Caki2 (cell line): ENCODE measurements around the gene RTF2. TPM values are rescaled to one million over a fixed set of nuclear protein-coding genes. Genes with fewer than 3 reads are reported as not detected.

Source experiments
- DNase-seq: peaks from one replicate; pipeline ENCODE4 v3.0.0-alpha.2; 2015; ENCODE audit warnings: low read depth
- in situ Hi-C: cut with HindIII; loops from 2 replicates; pipeline ENCODE4 v1.10.0; 2016; ENCODE audit warnings: low sequenced_read_pairs, low pct_unique_long_range_greater_than_20kb, mixed read lengths
- total RNA-seq: library from RNA; depleted of rRNA; stranded (reverse); fragments of >200 nt; shearing (Covaris generic); gene quantifications from 2 replicates; pipeline ENCODE4 v1.2.3, GENCODE V29; 2014; ENCODE audit warnings: low replicate concordance; rRNA removed

Gene RTF2
- 127 and 151 TPM in 2 replicates for total RNA-seq

- in situ Hi-C loops = no loop called here
- DNase-seq = peak; percentile 92
Observed at GRCh38 chr20:56468316-56469076, at the start of gene RTF2. RTF2 (plus strand) TSS chr20:56468627; CDS start chr20:56468698, 71 bp downstream.

- DNase-seq = no peak
- in situ Hi-C loops = no loop called here
Observed at GRCh38 chr20:56420028-56420427, 48.4 kb upstream of the RTF2 start.

- in situ Hi-C loops = no loop called here
- DNase-seq = no peak
Observed at GRCh38 chr20:56420940-56421688, 47.3 kb upstream of the RTF2 start.

GRCh38 chr20:56422076-56422823, 46.2 kb upstream of the RTF2 start:
- in situ Hi-C loops = no loop called here
- peak; percentile 78 for DNase-seq

GRCh38 chr20:56422824-56423189, 45.6 kb upstream of the RTF2 start:
- no peak for DNase-seq
- in situ Hi-C loops = no loop called here

GRCh38 chr20:56423211-56423610, 45.2 kb upstream of the RTF2 start:
- in situ Hi-C loops = no loop called here
- no peak for DNase-seq

GRCh38 chr20:56423886-56424285, 44.5 kb upstream of the RTF2 start:
- DNase-seq = no peak
- in situ Hi-C loops = no loop called here

GRCh38 chr20:56424931-56425330, 43.5 kb upstream of the RTF2 start:
- in situ Hi-C loops = no loop called here
- DNase-seq = no peak

- in situ Hi-C loops = no loop called here
- DNase-seq = no peak
Observed at GRCh38 chr20:56426026-56426425, 42.4 kb upstream of the RTF2 start.

GRCh38 chr20:56426926-56427325, 41.5 kb upstream of the RTF2 start:
- in situ Hi-C loops = no loop called here
- DNase-seq = no peak

GRCh38 chr20:56427797-56428196, 40.6 kb upstream of the RTF2 start:
- in situ Hi-C loops = no loop called here
- DNase-seq = no peak

- in situ Hi-C loops = no loop called here
- DNase-seq = no peak
Observed at GRCh38 chr20:56428410-56428809, 40.0 kb upstream of the RTF2 start.

- DNase-seq = peak; percentile 21
- in situ Hi-C loops = no loop called here
Observed at GRCh38 chr20:56428881-56429280, 39.5 kb upstream of the RTF2 start.

GRCh38 chr20:56429502-56429901, 38.9 kb upstream of the RTF2 start:
- in situ Hi-C loops = no loop called here

GRCh38 chr20:56429941-56430340, 38.5 kb upstream of the RTF2 start:
- no peak for DNase-seq
- in situ Hi-C loops = no loop called here

More at GRCh38 chr20:56429502-56429901, 38.9 kb upstream of the RTF2 start:
- DNase-seq = no peak

GRCh38 chr20:56430461-56430860, 38.0 kb upstream of the RTF2 start:
- in situ Hi-C loops = no loop called here

GRCh38 chr20:56430957-56431356, 37.5 kb upstream of the RTF2 start:
- no peak for DNase-seq
- in situ Hi-C loops = no loop called here

More at GRCh38 chr20:56430461-56430860, 38.0 kb upstream of the RTF2 start:
- DNase-seq = no peak

- DNase-seq = no peak
- in situ Hi-C loops = no loop called here
Observed at GRCh38 chr20:56431471-56431870, 37.0 kb upstream of the RTF2 start.
